ENCODE results near the gene FXYD2. TPM values are rescaled to one million over a fixed set of nuclear protein-coding genes. Genes with fewer than 3 reads are reported as not detected.

FXYD2 gene
- total and polyA plus RNA-seq, 10 of the 15 experiments (the other 5 are each of a cell fraction or from before 2014, with no cell fraction given), result 1.2 to 4.5 (median 2.4) TPM

- intact Hi-C loops (cut with micrococcal nuclease; ENCODE audit: unreplicated experiment), result no loop called here
- no peak overlapping the region for H3K4me2 ChIP-seq (ENCODE audit: control insufficient read depth, insufficient read depth)
These were observed 10.4 kb upstream of the FXYD2 start for GRCh38 chr11:117834838-117835443.

GRCh38 chr11:117834068-117834810 is 9.7 kb upstream of the FXYD2 start:
- Histone ChIP-seq H3K4me1 (ENCODE audit: control insufficient read depth, insufficient read depth, low read length) (peaks cover 4% of the 10 kb centered on the region), H3K27me3 (replicated peaks in 1 of 2; ENCODE audit: control insufficient read depth in 2 of 2, insufficient read depth in 2 of 2, low read length in 1 of 2) (peaks cover 0 to 7% of the 10 kb centered on the region in 2 experiments; a peak in 1 of 4 replicates), H3K36me3 (ENCODE audit: control insufficient read depth in 2 of 2, insufficient read depth in 2 of 2, low read length in 1 of 2) (no peaks in the 10 kb centered on the region), H2AFZ (ENCODE audit: control insufficient read depth, low read depth, low read length) (no peak overlapping the region), H3K79me2 (ENCODE audit: control insufficient read depth, insufficient read depth, low read length) (no peaks in the 10 kb centered on the region), H3K9me3 (replicated peaks; ENCODE audit: control insufficient read depth, insufficient read depth, low read length) (no peaks in the 10 kb centered on the region), H3K4me3 (no peak overlapping the region), H4K20me1 (ENCODE audit: control insufficient read depth, insufficient read depth) (no peaks in the 10 kb centered on the region), H3K27ac (ENCODE audit: control insufficient read depth, insufficient read depth) (no peak overlapping the region), H3K9ac (ENCODE audit: control insufficient read depth, insufficient read depth, low read length) (no peak overlapping the region), H3K4me2 (ENCODE audit: control insufficient read depth, insufficient read depth) (no peak overlapping the region)
- DNase-seq (ENCODE audit: low read depth, low spot score) (no peak), ATAC-seq (no peak), FAIRE-seq (no peak)
- BruUV-seq (replicated peaks), result no TSS peak
- ChIA-PET CTCF (interaction anchor here (1.2 to 6.1 kb wide), 9 partner anchors 10 to 218 kb away, joined by 3 to 48 read pairs (median 20); partner anchors contain the start of gene FXYD2), RAD21 (ENCODE audit: unreplicated experiment) (interaction anchor here (0.8 to 22.6 kb wide), 9 partner anchors 9 to 408 kb away, joined by 3 to 393 read pairs (median 4); no protein-coding TSS in a partner anchor), POLR2A (interaction anchor here (0.6 to 0.8 kb wide), 4 partner anchors 9 to 76 kb away, joined by 3 to 4 read pairs (median 3); partner anchors contain the start of gene FXYD2), SMC1A (ENCODE audit: uncharacterized antibody, unreplicated experiment) (interaction anchor here (0.6 to 3.0 kb wide), 14 partner anchors 9 to 218 kb away, joined by 3 to 20 read pairs (median 4); no protein-coding TSS in a partner anchor)
- in situ Hi-C loops (cut with MboI) (no loop called here), intact Hi-C loops (cut with micrococcal nuclease; ENCODE audit: unreplicated experiment) (no loop called here)
- WGBS (ENCODE audit: insufficient coverage, insufficient replicate concordance, low lambda C conversion rate, missing lambda C conversion rate), result 10% methylated on average over 6 of the region's 6 CpGs
- TF ChIP-seq EGR1 (IDR thresholded peaks at IDR 0.05; ENCODE audit: borderline replicate concordance in 1 of 2, low read depth in 2 of 2, low read length in 2 of 2) (no peak), ZNF592 (IDR thresholded peaks at IDR 0.05) (no peak)

More at GRCh38 chr11:117834838-117835443, 10.4 kb upstream of the FXYD2 start:
- ChIA-PET POLR2A (interaction anchor here (0.8 kb wide), 1 partner anchor 18 kb away, joined by 3 read pairs; no protein-coding TSS in a partner anchor), SMC1A (ENCODE audit: uncharacterized antibody, unreplicated experiment) (interaction anchor here (0.6 to 3.0 kb wide), 9 partner anchors 8 to 218 kb away, joined by 3 to 20 read pairs (median 5); no protein-coding TSS in a partner anchor), RAD21 (ENCODE audit: unreplicated experiment) (interaction anchor here (0.8 to 22.6 kb wide), 6 partner anchors 10 to 218 kb away, joined by 3 to 393 read pairs (median 5); no protein-coding TSS in a partner anchor), CTCF (interaction anchor here (1.2 to 6.1 kb wide), 8 partner anchors 9 to 217 kb away, joined by 3 to 48 read pairs (median 22); partner anchors contain the start of gene FXYD2)
- Histone ChIP-seq H2AFZ (ENCODE audit: control insufficient read depth, low read depth, low read length) (no peak overlapping the region), H3K27me3 (replicated peaks in 1 of 2; ENCODE audit: control insufficient read depth in 2 of 2, insufficient read depth in 2 of 2, low read length in 1 of 2) (peaks cover 0 to 7% of the 10 kb centered on the region in 2 experiments; a peak in 1 of 4 replicates), H3K36me3 (ENCODE audit: control insufficient read depth in 2 of 2, insufficient read depth in 2 of 2, low read length in 1 of 2) (no peaks in the 10 kb centered on the region), H3K9me3 (replicated peaks; ENCODE audit: control insufficient read depth, insufficient read depth, low read length) (no peaks in the 10 kb centered on the region), H3K9ac (ENCODE audit: control insufficient read depth, insufficient read depth, low read length) (no peak overlapping the region), H3K4me1 (ENCODE audit: control insufficient read depth, insufficient read depth, low read length) (0 out of 2 replicates have a peak, but pooled peaks cover 3% of the 10 kb centered on the region), H3K79me2 (ENCODE audit: control insufficient read depth, insufficient read depth, low read length) (no peaks in the 10 kb centered on the region), H3K27ac (ENCODE audit: control insufficient read depth, insufficient read depth) (no peak overlapping the region), H3K4me3 (no peak overlapping the region), H4K20me1 (ENCODE audit: control insufficient read depth, insufficient read depth) (no peaks in the 10 kb centered on the region)
- no TSS peak for BruUV-seq (replicated peaks)
- no peak for FAIRE-seq
- DNase-seq (ENCODE audit: low read depth, low spot score), result no peak
- in situ Hi-C loops (cut with MboI), result no loop called here
- 35% methylated on average over 15 of the region's 17 CpGs for WGBS (ENCODE audit: insufficient coverage, insufficient replicate concordance, low lambda C conversion rate, missing lambda C conversion rate)
- ATAC-seq, result no peak
- TF ChIP-seq MEF2B (IDR thresholded peaks at IDR 0.05; ENCODE audit: partially characterized antibody, poor library complexity, severe bottlenecking) (peak; percentile 18), WRNIP1 (IDR thresholded peaks at IDR 0.05; ENCODE audit: borderline replicate concordance, low read depth, low read length) (no peak), GABPA (IDR thresholded peaks at IDR 0.05; ENCODE audit: low read depth) (no peak)
